ENCODE measurements around the gene KRT9.
A peak's percentile ranks its signal among the peaks of the same experiment; 100 is the strongest.

KRT9 gene

DNA sequence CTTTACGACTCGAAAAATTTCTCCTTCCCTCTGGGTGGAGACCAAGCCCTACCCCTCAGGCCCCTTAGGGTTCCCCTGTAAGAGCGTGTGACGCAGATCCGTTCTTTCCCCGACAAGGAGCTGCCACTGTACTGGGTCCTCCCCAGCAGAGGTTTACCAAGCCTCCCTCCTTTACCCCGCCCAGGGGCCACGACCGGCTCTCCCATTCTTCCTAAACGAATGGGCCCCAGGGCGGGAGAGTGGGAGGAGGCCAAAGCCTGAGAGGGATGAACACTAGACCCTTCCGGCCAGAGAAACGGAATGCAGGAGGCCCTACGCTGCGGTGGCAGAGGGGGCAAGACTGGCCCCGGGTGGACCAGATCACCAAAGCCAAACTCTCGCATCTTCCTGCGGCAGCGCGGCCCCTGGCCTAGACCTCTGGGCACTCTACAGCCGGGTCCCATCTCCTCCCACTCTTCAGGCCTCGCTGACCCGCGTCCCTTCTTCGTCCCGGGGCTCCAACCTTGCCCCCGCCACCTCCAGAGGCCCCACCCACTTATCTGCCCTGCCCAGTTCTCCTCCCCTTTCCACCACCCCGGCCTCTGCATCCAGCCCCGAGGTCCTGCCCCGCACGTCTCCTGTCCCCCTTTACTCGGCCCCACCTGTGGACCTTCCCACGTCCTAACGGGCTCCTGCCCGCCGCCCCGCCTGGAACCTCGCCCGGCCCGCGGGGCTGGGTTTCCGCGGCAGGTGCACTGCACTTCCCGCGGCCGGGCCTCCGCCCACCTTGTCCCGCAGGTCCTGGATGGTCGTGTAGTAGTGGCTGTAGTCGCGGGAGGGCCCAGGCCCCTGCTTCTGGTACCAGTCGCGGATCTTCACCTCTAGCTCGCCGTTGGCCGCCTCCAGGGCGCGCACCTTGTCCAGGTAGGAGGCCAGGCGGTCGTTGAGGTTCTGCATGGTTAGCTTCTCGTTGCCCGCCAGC is 44.5 kb downstream of the KRT9 start:
- no peak for DNase-seq (ENCODE audit: low read depth)

DNA sequence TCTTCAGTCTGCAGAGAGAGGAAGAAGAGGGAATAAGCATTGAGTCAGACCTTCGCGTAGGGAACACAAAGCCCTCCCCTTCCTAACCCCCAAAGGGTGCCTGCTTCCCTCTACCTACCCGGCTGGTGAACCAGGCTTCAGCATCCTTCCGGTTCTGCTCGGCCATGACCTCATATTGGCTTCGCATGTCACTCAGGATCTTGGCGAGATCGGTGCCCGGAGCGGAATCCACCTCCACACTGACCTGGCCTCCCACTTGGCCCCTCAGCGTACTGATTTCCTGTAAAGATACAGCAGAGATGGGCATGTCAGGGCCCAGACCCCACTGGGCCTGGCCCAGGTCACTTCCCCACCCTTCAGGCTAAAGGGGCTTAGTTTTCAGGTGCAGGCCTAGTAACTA is 47.6 kb downstream of the KRT9 start:
- DNase-seq (ENCODE audit: low read depth): no peak

DNA sequence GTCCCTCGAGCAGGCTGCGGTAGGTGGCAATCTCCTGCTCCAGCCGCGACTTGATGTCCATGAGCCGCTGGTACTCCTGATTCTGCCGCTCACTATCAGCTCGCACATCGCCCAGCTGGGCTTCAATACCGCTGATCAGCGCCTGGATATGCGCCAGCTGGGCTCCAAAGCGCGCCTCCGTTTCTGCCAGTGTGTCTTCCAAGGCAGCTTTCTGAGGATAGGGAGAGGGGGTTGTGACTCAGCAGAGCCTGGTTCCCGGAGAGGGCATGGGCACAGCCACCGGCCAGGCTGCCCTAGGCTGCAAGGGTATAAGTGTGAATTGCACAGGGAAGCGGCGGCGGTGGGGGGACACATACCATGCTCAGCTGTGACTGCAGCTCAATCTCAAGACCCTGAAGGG is 48.1 kb downstream of the KRT9 start:
- no peak for DNase-seq (ENCODE audit: low read depth)

DNA sequence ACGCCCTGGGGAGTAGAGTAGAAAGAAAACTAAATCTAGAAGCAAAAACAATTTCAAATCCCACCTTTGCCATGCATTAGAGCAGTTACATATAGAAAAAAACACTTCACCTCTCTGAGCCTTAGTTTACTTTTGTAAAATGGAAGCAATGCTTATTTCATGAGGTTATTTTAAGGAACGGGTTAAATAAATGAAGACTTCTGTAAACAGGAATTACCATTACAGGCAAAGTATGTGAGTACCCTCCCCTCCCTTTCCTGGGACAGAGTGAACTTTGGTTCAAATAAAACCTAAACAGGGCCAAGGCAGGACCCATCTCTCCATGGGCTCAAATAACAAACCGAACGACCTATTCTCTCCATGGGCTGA is 48.6 kb downstream of the KRT9 start:
- DNase-seq (ENCODE audit: low read depth): no peak

DNA sequence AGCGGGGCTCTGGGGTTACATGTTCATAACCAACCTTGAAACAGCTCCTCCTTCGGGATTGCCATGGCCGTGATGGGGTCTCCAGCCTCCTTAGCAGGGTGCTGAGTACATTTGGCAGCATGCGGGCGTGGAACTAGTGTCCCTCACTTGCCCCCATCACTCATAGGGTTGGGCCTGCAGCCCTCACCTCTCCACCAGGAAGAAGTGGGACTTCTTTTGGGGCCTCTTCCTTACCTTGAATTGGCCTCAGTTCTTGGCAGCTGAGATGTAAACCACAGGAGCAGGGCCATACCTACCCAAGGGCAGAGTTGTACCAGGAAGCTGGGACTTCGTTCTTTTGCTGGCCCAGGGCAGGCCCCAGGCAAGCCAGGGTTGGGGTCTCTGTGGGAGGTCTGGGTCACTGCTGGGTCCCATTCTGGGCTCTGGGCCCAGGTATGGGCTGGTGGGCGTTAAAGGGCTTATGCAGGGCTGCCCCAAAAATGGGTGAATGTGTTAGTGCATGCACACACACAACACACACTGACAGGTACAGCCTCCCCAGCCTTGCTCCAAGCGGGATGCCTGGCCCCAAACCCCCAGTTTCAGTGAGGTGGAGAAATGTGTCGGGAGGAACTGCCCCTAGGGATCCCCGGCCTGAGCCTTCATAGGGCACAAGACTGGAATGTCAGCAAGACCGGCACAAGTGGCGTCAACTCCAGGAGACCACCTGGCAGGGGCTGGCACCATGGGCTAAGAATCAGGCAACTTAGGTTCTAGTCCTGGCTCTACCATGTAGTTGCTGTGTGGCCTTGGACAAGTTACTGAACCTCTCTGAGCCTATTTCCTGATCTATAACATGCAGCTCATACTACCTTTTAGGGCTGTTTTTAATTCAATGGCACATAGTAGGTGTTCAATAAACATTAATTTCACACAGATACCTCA is 49.3 kb downstream of the KRT9 start:
- no peak for DNase-seq (ENCODE audit: low read depth)

- peak; percentile 92 for DNase-seq (ENCODE audit: low read depth)
Measured at GRCh38 chr17:41521574-41522261, 50.1 kb downstream of the KRT9 start.

DNA sequence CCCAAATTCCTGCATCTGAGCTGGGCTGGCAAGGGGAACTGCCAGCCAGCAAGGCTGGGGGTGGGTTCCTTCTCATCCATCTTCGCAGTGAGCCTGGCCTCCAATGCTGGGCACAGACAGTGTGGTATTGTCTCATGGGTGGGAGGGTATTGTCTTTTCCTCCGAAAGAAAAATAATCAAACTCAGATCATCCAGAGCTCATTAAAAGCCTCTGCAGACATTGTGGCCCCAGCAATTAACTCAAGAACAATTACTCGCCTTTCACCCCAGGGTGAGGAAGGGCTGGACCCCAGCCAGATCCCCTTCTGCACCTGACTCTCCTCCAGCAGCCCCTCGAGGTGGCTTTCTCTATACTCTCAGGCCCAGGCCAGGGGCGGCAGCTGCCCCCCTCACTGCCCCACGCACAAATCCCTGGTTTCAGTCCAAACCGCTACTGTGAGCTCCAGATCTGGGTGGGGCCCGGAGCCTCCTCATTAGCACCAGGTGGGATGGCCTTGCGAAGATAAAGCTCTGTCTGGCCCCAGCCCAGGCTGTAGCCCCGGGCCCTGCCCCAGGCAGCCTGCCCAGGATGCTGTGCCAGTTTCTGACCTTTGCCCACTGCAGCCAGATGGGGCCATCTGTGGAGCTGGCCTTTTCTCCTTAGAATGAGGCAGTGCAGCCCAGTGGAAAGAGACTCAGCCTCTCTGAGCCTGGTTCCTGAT is 50.9 kb downstream of the KRT9 start:
- peak; percentile 29 for DNase-seq (ENCODE audit: low read depth)

DNA sequence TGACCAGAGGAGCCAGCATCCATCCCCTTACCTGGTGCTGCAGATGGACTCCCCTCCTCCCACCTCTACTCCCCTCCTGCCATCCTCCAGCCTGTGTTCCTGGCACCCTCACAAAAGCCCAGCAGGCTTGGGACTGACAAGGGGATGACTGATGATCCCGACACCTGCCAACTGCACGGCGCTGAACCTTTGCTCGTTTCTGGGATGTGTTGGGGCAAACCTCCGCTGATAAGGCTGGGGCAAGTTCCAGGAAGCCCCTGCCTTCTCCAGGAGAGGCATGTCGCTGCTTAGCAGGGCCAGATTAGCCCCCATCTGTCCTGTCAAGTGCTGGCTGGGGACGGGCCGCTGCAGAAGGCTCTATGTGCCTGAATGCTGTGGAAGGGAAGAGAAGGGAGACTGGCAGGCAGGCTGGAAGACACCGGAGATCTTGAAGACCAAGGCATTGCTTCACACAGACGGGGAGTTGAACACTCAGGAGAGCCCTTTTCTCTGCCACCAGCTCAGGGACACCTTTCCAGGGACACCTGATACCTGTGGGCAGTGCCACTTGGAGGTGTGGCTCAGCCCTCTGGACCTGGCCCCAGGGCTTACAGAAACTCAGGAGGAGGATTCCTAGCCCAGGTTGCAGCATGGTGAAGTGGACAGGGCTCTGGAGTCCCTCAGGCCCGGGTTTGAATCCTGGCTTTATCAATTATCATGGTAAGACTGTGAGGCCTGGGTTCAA is 52.2 kb downstream of the KRT9 start:
- no peak for DNase-seq (ENCODE audit: low read depth)

DNA sequence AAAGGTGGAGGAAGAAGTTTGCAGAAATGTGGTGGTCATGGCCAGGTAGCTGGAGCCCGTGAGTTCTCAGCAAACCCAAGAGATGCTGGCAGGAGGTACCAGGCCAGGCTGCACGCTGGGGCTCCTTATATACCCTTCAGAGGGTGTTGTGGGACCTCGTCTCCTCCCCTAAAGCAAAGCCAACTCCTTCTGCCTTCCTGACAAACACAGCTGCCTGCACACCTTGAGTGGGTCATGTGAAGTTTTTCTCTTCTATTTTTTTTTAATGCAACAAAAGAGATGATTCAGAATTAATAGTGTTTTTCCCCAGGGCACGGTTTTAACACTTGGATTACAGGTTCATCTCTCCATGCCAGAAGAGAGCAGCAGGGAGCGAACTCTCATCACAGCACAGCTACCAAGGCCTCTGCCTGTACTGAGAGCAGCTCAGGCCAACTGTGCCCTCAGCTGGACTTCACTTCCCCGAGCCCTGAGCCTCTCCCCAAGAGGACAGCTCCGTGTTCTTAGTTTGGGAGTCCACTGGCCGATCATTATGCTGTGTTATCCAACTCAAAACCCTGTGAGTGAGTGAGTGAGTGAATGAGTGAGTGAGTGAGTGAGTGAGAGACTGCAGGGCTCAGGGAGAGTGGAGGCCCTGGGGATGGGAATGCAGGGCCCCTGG is 52.9 kb downstream of the KRT9 start, which contains the start of gene KRT15:
Gene KRT15, minus strand, starts transcription at position 102 of the 661 bp plus-strand sequence. Its CDS starts 63 bp downstream, at position 39.
- peak; percentile 55 for DNase-seq (ENCODE audit: low read depth)

DNA sequence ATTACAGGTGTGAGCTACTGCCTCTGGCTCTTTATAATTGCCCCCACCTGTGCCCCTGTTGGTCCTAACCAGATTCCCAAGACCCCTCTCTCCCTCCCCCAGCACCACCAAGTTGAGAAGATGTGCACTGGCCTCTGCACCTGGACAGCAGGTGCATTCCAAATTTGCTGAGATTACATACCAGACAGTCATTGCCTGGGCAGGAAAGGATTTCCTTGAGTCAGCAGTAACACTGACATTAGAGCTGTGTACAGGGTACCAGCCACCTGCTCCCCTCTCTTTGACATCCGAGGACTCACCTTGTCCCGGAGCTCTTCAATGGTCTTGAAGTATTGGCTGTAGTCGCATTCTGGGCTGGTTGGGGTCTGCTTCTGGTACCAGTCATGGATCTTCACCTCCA is 53.8 kb downstream of the KRT9 start:
- no peak for DNase-seq (ENCODE audit: low read depth)

DNA sequence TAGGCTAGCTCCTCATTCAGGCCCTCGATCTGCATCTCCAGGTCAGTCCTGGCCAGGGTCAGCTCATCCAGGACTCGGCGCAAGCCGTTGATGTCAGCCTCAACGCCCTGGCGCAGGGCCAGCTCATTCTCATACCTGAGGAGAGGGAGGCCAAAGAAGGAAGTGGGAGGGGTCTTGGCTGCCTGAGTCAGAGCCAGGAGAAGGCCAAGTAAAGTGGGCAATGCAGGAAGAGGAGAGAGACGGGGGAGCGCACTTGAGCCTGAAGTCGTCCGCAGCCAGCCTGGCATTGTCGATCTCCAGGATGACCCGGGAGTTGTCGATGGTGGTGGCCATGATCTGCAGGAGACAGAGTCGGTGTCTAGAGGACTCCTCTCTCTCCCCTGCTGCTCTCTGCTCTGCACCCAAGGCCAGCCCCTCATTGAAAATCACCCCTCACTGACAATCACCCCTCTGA is 55.0 kb downstream of the KRT9 start:
- DNase-seq (ENCODE audit: low read depth): no peak

DNA sequence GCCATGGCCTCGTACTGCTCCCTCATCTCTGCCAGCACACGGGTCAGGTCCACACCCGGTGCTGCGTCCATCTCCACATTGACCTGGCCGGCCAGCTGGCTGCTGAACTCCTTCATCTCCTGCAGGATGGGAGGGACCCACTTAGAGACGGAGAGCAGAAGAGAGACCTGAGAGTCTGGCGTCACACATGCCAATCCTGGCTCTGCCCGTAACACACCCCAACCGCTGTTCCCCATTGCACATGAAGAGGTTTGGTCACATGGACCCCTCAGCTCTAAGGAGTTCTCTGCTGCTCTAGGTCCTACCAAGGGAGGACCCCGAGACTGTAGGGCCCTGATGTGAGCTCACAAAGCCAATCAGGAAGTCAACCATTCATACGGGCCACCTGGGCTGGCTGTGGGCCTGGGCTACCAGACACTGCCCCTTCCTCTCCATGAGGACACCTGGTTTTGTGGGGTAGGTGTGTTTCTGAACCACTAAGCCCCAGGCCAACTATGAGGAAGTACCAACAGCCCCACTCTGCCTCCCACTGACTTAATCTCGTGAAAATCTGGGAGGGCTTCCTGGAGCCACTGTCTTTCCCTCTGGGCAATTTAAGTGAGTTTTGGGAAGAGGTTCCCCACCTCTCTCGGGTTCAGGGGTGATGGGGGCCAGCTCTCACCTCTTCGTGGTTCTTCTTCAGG is 55.6 kb downstream of the KRT9 start:
- no peak for DNase-seq (ENCODE audit: low read depth)

Measured in EH (cell line).